Heart right ventricle (tissue), 16 donors: ENCODE measurements around the gene ZNF772. TPM values are rescaled to one million over a fixed set of nuclear protein-coding genes. Genes with fewer than 3 reads are reported as not detected.

ENCODE experiments used
- ATAC-seq, 8 donors: fragments of 200-7000 bp; cut with Tn5 transposase; one replicate each; pipeline ENCODE4 v1.9.1; 2020; ENCODE audit warnings: mild to moderate bottlenecking in 8 of 8, moderate library complexity in 8 of 8, moderate number of reproducible peaks in 1 of 8
- DNase-seq, 2 donors: peaks; one replicate each; pipeline ENCODE4 v3.0.0-alpha.2; 2020
- H3K27ac ChIP-seq, 10 donors: fragments of 200-600 bp; sonication (generic) in 2 of 10; one replicate each; pipeline versions ENCODE4 v1.5.0 to v1.8.0; 2020 to 2022; ENCODE audit warnings: mild to moderate bottlenecking in 3 of 10
- H3K27me3 ChIP-seq, 7 donors: fragments of 200-600 bp; one replicate each; pipeline ENCODE4 v1.8.0; 2021 to 2022; ENCODE audit warnings: mild to moderate bottlenecking in 2 of 7
- H3K36me3 ChIP-seq, 9 donors: fragments of 200-600 bp; sonication (generic) in 1 of 9; one replicate each; pipeline versions ENCODE4 v1.5.0 to v1.8.0; 2020 to 2022; ENCODE audit warnings: mild to moderate bottlenecking in 2 of 9
- H3K4me1 ChIP-seq, 9 donors: fragments of 200-600 bp; sonication (generic) in 1 of 9; one replicate each; pipeline versions ENCODE4 v1.5.0 to v1.8.0; 2020 to 2022; ENCODE audit warnings: mild to moderate bottlenecking in 4 of 9
- H3K4me3 ChIP-seq, 10 donors: fragments of 200-600 bp; sonication (generic) in 2 of 10; one replicate each; pipeline versions ENCODE4 v1.5.0 to v1.8.0; 2020 to 2022; ENCODE audit warnings: mild to moderate bottlenecking in 7 of 10, moderate library complexity in 2 of 10
- H3K9me3 ChIP-seq, 11 donors: fragments of 200-600 bp in 10 of 11; sonication (generic) in 2 of 11; one replicate each; pipeline versions ENCODE4 v1.5.0 to v1.8.0; 2013 to 2022; ENCODE audit warnings: mild to moderate bottlenecking in 2 of 11, control low read depth in 1 of 11, moderate library complexity in 1 of 11
- WGBS, 2 donors: extraction: QIAGEN DNeasy Blood & Tissue Kit; methylation state at CpG; one replicate each; pipeline ENCODE4 v1.1.7; 2013; ENCODE audit warnings: inconsistent platforms in 1 of 2; 5-methylcytosine and 5-hydroxymethylcytosine counted together
- intact Hi-C, 10 donors: fragments of 100-400 bp; cut with DNase I; formaldehyde crosslinking; loops; one replicate each; pipeline versions ENCODE4 v1.11.1 to v1.14.2; 2022
- polyA plus RNA-seq, 2 donors: library from polyadenylated mRNA; stranded (reverse); fragments of 200-250 nt; gene quantifications; one replicate each; pipeline ENCODE4 v1.2.3, GENCODE V29; 2013
- total RNA-seq, 10 donors: library from RNA; stranded (reverse); fragmentation: NEBNext Ultra II Directional in 3 of 10; extraction: Animal tissue kit (Norgen Biotek cat#: 25700) in 3 of 10; gene quantifications; one replicate each; pipeline versions ENCODE4 v1.2.1 to v1.2.4, GENCODE V29; 2021 to 2023
- TF ChIP-seq, protein P1 (sequence below), 9 donors: fragments of 200-600 bp; sonication (generic) in 2 of 9; IDR thresholded peaks; one replicate each; pipeline versions ENCODE4 v1.5.0 to v1.8.0; 2021 to 2022; ENCODE audit warnings: antibody characterized with exemption in 9 of 9, mild to moderate bottlenecking in 5 of 9, moderate library complexity in 1 of 9
- donor health status: Arrhythmogenic right ventricular cardiomyopathy.
- donor health status: ischemic (EF 13 %, LVEDD 7.1; RV severe dilation, severe dysfunction).
- donor health status: healthy with polysubstance abuse.
- donor health status: DM: no; HTN: yes; CAD: no.
- donor health status: DM: no; HTN: no; CAD: no.
- donor health status: ischemic (EF 25% LVEDD 6.9; RV normal size, moderate dysfunction).
- donor health status: ischemic (EF 25% LVEDD 5.7; RV mildly dilated, moderate dysfunction).
- donor health status: healthy.
- donor health status: DM: yes; HTN: yes; CAD: no.
- donor health status: Ischemic cardiomyopathy.
- donor health status: ischemic (EF 35%, LVEDD 5.7; RV mildly dilated, moderate dysfunction).
- donor health status: nonischemic (EF 11% LVEDD 7.7; RV severe dilation, severe dysfunction).
- donor health status: DM: yes; HTN: yes; CAD: no.
- donor health status: PGD.
- donor health status: ischemic (EF 29% LVEDD 5.4; RV normal size, mild dysfunction).
- donor health status: nonischemic (EF 23%, LVEDD 6.1; RV moderate dilation, normal function).

The ZNF772 gene
- total and polyA plus RNA-seq, 12 donors = 2.4 to 27.4 (median 22.9) TPM

DNA sequence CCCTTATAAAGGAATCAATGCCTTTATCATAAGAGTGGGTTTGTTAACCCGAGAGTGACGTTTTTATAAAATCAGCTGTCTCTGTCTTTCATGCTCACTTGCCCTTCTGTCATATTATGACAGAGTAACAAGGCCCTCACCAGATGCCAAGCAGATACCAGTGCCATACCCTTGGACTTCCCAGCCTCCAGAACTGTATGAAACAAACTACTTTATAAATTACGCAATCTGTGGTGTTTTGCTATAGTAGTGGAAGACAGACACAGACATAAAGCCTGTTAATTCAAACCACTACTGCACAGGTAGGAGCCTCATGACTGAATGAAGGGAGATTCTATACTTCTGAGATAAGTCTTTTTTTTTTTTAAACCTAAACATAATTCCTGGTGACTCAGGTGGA lies 25.1 kb downstream of the ZNF772 start:
- peaks cover 0 to 47% (median 4%) of the 10 kb centered on the region in 9 donors for H3K36me3 ChIP-seq
- TF ChIP-seq, protein P1, sequence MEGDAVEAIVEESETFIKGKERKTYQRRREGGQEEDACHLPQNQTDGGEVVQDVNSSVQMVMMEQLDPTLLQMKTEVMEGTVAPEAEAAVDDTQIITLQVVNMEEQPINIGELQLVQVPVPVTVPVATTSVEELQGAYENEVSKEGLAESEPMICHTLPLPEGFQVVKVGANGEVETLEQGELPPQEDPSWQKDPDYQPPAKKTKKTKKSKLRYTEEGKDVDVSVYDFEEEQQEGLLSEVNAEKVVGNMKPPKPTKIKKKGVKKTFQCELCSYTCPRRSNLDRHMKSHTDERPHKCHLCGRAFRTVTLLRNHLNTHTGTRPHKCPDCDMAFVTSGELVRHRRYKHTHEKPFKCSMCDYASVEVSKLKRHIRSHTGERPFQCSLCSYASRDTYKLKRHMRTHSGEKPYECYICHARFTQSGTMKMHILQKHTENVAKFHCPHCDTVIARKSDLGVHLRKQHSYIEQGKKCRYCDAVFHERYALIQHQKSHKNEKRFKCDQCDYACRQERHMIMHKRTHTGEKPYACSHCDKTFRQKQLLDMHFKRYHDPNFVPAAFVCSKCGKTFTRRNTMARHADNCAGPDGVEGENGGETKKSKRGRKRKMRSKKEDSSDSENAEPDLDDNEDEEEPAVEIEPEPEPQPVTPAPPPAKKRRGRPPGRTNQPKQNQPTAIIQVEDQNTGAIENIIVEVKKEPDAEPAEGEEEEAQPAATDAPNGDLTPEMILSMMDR (IDR thresholded peaks at IDR 0.05) = no peak
- ATAC-seq = no peak
- no peak overlapping the region for H3K27ac ChIP-seq
- DNase-seq = no peak
- no peaks in the 10 kb centered on the region for H3K27me3 ChIP-seq
- H3K4me1 ChIP-seq = no peaks in the 10 kb centered on the region
- intact Hi-C loops = no loop called here
- no peak overlapping the region for H3K4me3 ChIP-seq
- H3K9me3 ChIP-seq = peaks cover 0 to 97% (median 13%) of the 10 kb centered on the region in 11 donors
- 90 to 96% methylated on average over 3 of the region's 3 CpGs for WGBS, 2 donors

DNA sequence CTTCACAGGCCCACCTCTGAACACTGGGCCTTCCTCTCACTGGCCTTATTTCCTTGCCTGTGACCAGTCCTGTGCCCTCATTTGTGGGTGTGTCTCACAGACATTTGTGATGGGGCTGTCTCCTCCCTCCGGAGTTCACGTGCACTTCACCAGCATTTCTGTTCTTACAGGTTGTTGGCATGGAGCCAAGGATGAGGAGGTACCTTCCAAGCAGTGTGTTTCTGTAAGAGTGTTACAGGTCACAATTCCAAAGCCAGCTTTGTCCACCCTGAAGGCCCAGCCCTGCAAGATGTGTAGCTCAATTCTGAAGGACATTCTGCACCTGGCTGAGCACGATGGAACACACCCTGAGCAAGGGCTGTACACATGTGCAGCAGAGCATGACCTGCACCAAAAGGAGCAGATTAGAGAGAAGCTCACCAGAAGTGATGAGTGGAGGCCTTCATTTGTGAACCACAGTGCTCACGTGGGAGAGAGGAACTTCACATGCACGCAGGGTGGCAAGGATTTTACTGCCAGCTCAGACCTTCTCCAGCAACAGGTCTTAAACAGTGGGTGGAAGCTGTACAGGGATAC lies 34.2 kb downstream of the ZNF772 start:
- no peak overlapping the region for H3K27ac ChIP-seq
- WGBS, 2 donors = 67 to 77% methylated on average over 5 of the region's 5 CpGs
- H3K4me1 ChIP-seq = peaks cover 0 to 5% (median 0%) of the 10 kb centered on the region in 9 donors
- H3K9me3 ChIP-seq = peaks cover 0 to 95% (median 8%) of the 10 kb centered on the region in 11 donors
- ATAC-seq (no peak), DNase-seq (no peak)
- intact Hi-C loops = no loop called here
- no peaks in the 10 kb centered on the region for H3K27me3 ChIP-seq
- H3K36me3 ChIP-seq = peaks cover 0 to 51% (median 6%) of the 10 kb centered on the region in 9 donors
- TF ChIP-seq, protein P1 (IDR thresholded peaks at IDR 0.05) = no peak
- no peak overlapping the region for H3K4me3 ChIP-seq

DNA sequence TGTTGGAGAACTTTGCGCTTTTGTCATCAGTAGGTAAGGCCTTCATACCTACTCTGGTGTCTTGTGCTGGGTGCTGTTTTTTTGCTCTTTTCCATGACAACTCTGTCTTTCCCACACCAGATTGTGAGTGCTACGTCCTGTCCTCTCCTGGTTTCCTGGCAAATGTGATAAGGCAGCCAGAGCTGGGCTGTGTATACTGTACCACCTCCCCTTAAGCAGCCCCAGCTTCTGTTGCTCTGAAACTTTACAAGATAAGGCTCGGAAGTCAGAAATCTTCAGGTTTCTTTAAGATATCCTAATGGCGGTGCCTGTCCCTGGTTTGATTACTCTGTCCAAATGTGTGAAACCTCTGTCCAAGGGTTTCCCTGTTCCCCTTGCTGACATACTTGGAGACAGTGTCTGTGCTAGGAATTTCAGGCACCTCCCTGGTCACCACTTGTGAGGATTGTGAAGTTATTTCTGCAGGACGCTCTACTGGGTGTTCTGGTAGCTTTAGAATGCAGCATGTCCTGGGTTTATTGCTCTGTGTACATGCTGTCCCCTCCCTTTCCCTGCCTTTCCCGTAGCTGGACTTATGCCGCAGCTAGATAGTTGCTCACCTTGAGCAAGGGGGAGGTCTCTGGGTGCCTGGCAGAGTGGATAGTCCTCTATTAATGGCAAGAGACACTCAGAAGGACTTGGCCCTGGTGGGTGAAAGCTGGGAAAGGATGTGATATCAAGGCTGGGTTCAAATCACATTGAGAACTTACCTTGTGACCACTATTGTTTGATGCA lies 35.2 kb downstream of the ZNF772 start:
- TF ChIP-seq, protein P1 (IDR thresholded peaks at IDR 0.05) = no peak
- H3K4me1 ChIP-seq = peaks cover 0 to 5% (median 0%) of the 10 kb centered on the region in 9 donors
- ATAC-seq (peak in 3 of 8 donors; percentile 47 to 82 (median 53)), DNase-seq (no peak)
- H3K27me3 ChIP-seq = no peaks in the 10 kb centered on the region
- H3K9me3 ChIP-seq = peaks cover 0 to 85% (median 8%) of the 10 kb centered on the region in 11 donors
- no peak overlapping the region for H3K4me3 ChIP-seq
- WGBS, 2 donors = 66 to 69% methylated on average over 7 of the region's 7 CpGs
- H3K36me3 ChIP-seq = peaks cover 0 to 53% (median 6%) of the 10 kb centered on the region in 9 donors
- no peak overlapping the region for H3K27ac ChIP-seq
- intact Hi-C loops = no loop called here

DNA sequence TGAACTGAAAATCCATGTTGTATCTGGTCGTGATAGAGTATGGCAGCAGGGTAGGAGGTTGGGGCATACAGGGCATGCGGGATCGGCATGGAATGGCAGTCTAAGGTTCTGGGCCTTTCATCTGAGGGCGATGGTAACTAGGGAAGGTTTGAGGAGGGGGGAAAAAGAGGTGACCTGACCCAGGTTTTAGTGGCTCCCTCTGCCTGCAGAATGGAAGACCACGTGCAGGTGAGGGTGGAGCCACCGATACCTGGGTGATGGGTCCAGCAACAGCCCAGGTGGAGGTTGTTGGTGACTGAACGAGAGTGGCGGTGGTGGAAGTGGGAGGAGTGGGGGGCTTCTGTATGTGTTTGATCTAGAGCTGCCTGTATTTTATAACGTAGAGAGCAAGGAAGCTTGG lies 38.4 kb downstream of the ZNF772 start:
- TF ChIP-seq, protein P1 (IDR thresholded peaks at IDR 0.05) = no peak
- 88 to 94% methylated on average over 9 of the region's 9 CpGs for WGBS, 2 donors
- ATAC-seq = no peak
- intact Hi-C loops = loop anchor here in 1 of 10 donors (5.0 kb wide), 1 partner anchor 63 kb away; no protein-coding TSS in a partner anchor
- Histone ChIP-seq H3K27ac (no peak overlapping the region), H3K4me3 (no peak overlapping the region), H3K9me3 (peaks cover 0 to 53% (median 0%) of the 10 kb centered on the region in 11 donors), H3K4me1 (peaks cover 8 to 26% (median 16%) of the 10 kb centered on the region in 9 donors), H3K27me3 (no peaks in the 10 kb centered on the region), H3K36me3 (peaks cover 0 to 32% (median 1%) of the 10 kb centered on the region in 9 donors)
- DNase-seq = no peak
